Endodermal cell (in vitro differentiated cells): ENCODE data around the gene AFF3. TPM values are rescaled to one million over a fixed set of nuclear protein-coding genes. Genes with fewer than 3 reads are reported as not detected.

Source experiments
- DNase-seq: peaks from one replicate; pipeline ENCODE4 v3.0.0-alpha.2; 2017
- H3K27ac ChIP-seq: 2 replicates; pipeline ENCODE4 v1.5.1; 2013; ENCODE audit warnings: mild to moderate bottlenecking, low read depth, low read length, moderate library complexity
- H3K27me3 ChIP-seq: 2 replicates; pipeline ENCODE4 v1.6.1; 2013; ENCODE audit warnings: mild to moderate bottlenecking, low read length, moderate library complexity; ENCODE audit not compliant: insufficient read depth, control insufficient read depth, poor library complexity, severe bottlenecking
- H3K36me3 ChIP-seq: 2 replicates; pipeline ENCODE4 v1.7.0; 2013; ENCODE audit warnings: mild to moderate bottlenecking, low read length, moderate library complexity; ENCODE audit not compliant: control insufficient read depth, insufficient read depth
- H3K4me1 ChIP-seq: one replicate; pipeline ENCODE4 v1.7.0; 2013; ENCODE audit warnings: low read length; ENCODE audit not compliant: control insufficient read depth, insufficient read depth
- H3K4me3 ChIP-seq: 2 replicates; pipeline ENCODE4 v1.5.1; 2013; ENCODE audit warnings: mild to moderate bottlenecking, low read length, moderate library complexity
- H3K9ac ChIP-seq: 2 replicates; pipeline ENCODE4 v1.6.1; 2013; ENCODE audit warnings: mild to moderate bottlenecking, low read length, moderate library complexity; ENCODE audit not compliant: poor library complexity, severe bottlenecking; ENCODE audit errors: extremely low read depth
- H3K9me3 ChIP-seq: 2 replicates; pipeline ENCODE4 v1.6.1; 2013; ENCODE audit warnings: mild to moderate bottlenecking, low read length, moderate library complexity; ENCODE audit not compliant: control insufficient read depth
- H3K27ac Mint-ChIP-seq: 2 replicates; pipeline ENCODE4 v1.8.0; 2020; ENCODE audit warnings: mixed read lengths
- H3K27me3 Mint-ChIP-seq: 2 replicates; pipeline ENCODE4 v1.8.0; 2021; ENCODE audit warnings: mild to moderate bottlenecking, mixed read lengths; ENCODE audit not compliant: insufficient read depth
- H3K36me3 Mint-ChIP-seq: 2 replicates; pipeline ENCODE4 v1.8.0; 2020; ENCODE audit warnings: low read depth, mixed read lengths
- H3K4me1 Mint-ChIP-seq: 2 replicates; pipeline ENCODE4 v1.8.0; 2020; ENCODE audit warnings: mixed read lengths
- H3K4me3 Mint-ChIP-seq: 2 replicates; pipeline ENCODE4 v1.8.0; 2020; ENCODE audit warnings: mild to moderate bottlenecking, moderate library complexity, mixed read lengths
- H3K9me3 Mint-ChIP-seq: 2 replicates; pipeline ENCODE4 v1.8.0; 2020; ENCODE audit warnings: mild to moderate bottlenecking, mixed read lengths
- CTCF ChIP-seq: fragments of 200-600 bp; sonication (generic); conservative IDR thresholded peaks from 2 replicates; pipeline ENCODE4 v1.5.0; 2021; ENCODE audit warnings: antibody characterized with exemption, mild to moderate bottlenecking
- WGBS, 2 experiments: methylation state at CpG; one replicate each; pipeline versions ENCODE4 v1.1.5 to v1.1.7; 2013; ENCODE audit warnings: missing lambda C conversion rate in 2 of 2, mixed read lengths in 1 of 2; ENCODE audit not compliant: insufficient coverage in 1 of 2, insufficient read length in 1 of 2; 5-methylcytosine and 5-hydroxymethylcytosine counted together
- total RNA-seq, 2 donors: library from RNA; stranded (reverse); fragmentation: NEBNext Ultra II Directional in 1 of 2; extraction: Animal tissue kit (Norgen Biotek cat#: 25700) in 1 of 2; gene quantifications; 2 replicates in 1 of 2; 3 replicates in 1 of 2; pipeline ENCODE4 v1.2.1, GENCODE V29; 2021

The AFF3 gene
- total RNA-seq, 2 donors from 2014 or later, result 0.62 to 0.73 TPM

GRCh38 chr2:99572373-99573164, 569.8 kb downstream of the AFF3 start:
- no peak overlapping the region for H3K27ac Mint-ChIP-seq
- Histone ChIP-seq H3K27me3 (no peaks in the 10 kb centered on the region), H3K4me1 (no peaks in the 10 kb centered on the region), H3K4me3 (no peak overlapping the region), H3K27ac (peak overlapping the region; percentile 69), H3K9ac (no peak overlapping the region), H3K9me3 (no peaks in the 10 kb centered on the region), H3K36me3 (no peaks in the 10 kb centered on the region)
- 44 to 53% methylated on average over 10 to 13 of the region's 13 CpGs for WGBS, 2 experiments
- no peaks in the 10 kb centered on the region for H3K36me3 Mint-ChIP-seq
- H3K27me3 Mint-ChIP-seq, result peaks cover under 1% of the 10 kb centered on the region
- TF ChIP-seq CTCF, result no peak
- DNase-seq, result peak; percentile 60
- H3K4me1 Mint-ChIP-seq, result peaks cover 22% of the 10 kb centered on the region
- no peaks in the 10 kb centered on the region for H3K9me3 Mint-ChIP-seq
- H3K4me3 Mint-ChIP-seq, result no peak overlapping the region

- Histone ChIP-seq H3K9me3 (no peaks in the 10 kb centered on the region), H3K36me3 (no peaks in the 10 kb centered on the region), H3K4me1 (no peaks in the 10 kb centered on the region), H3K9ac (no peak overlapping the region), H3K27me3 (no peaks in the 10 kb centered on the region), H3K4me3 (no peak overlapping the region), H3K27ac (peak overlapping the region; percentile 85)
- H3K4me1 Mint-ChIP-seq, result peaks cover 22% of the 10 kb centered on the region
- no peaks in the 10 kb centered on the region for H3K36me3 Mint-ChIP-seq
- peaks cover 3% of the 10 kb centered on the region for H3K27me3 Mint-ChIP-seq
- no peak overlapping the region for H3K4me3 Mint-ChIP-seq
- 24 to 30% methylated on average over 1 to 2 of the region's 2 CpGs for WGBS, 2 experiments
- H3K27ac Mint-ChIP-seq, result no peak overlapping the region
- H3K9me3 Mint-ChIP-seq, result no peaks in the 10 kb centered on the region
- no peak for TF ChIP-seq CTCF
- no peak for DNase-seq
These were observed 570.4 kb downstream of the AFF3 start for GRCh38 chr2:99571954-99572353.

- H3K27ac Mint-ChIP-seq, result no peak overlapping the region
- H3K4me1 Mint-ChIP-seq, result peaks cover 22% of the 10 kb centered on the region
- no peaks in the 10 kb centered on the region for H3K9me3 ChIP-seq
- H3K36me3 ChIP-seq, result no peaks in the 10 kb centered on the region
- peaks cover 3% of the 10 kb centered on the region for H3K27me3 Mint-ChIP-seq
- H3K27ac ChIP-seq, result peak overlapping the region; percentile 85
- no peaks in the 10 kb centered on the region for H3K9me3 Mint-ChIP-seq
- no peaks in the 10 kb centered on the region for H3K4me1 ChIP-seq
- H3K36me3 Mint-ChIP-seq, result no peaks in the 10 kb centered on the region
- H3K4me3 Mint-ChIP-seq, result no peak overlapping the region
- DNase-seq, result no peak
- no peaks in the 10 kb centered on the region for H3K27me3 ChIP-seq
- no peak for TF ChIP-seq CTCF
- no peak overlapping the region for H3K9ac ChIP-seq
- no peak overlapping the region for H3K4me3 ChIP-seq
- WGBS, 2 experiments, result 86 to 91% methylated on average over 3 to 4 of the region's 4 CpGs
These were observed 570.9 kb downstream of the AFF3 start for GRCh38 chr2:99571533-99571932.
